GM12878 (cell line): ENCODE measurements around the gene TMSB4X. TPM values are rescaled to one million over a fixed set of nuclear protein-coding genes. Genes with fewer than 3 reads are reported as not detected.
A peak's percentile ranks its signal among the peaks of the same experiment; 100 is the strongest.

Experiments used
- ASH2L ChIP-seq: fragments of 300-600, 200-600 bp; sonication (generic); IDR thresholded peaks from 2 replicates; pipeline ENCODE4 v1.6.1; 2017; ENCODE audit warnings: low read depth, mild to moderate bottlenecking, borderline replicate concordance
- ATF2 ChIP-seq: IDR thresholded peaks from 2 replicates; pipeline ENCODE4 v1.6.1; 2012; ENCODE audit warnings: low read length, inconsistent platforms
- CHD1 ChIP-seq: IDR thresholded peaks from 2 replicates; pipeline ENCODE4 v1.6.1; 2012; ENCODE audit warnings: low read depth, low read length, improper control_type of control experiment
- CHD2 ChIP-seq: IDR thresholded peaks from 2 replicates; pipeline ENCODE4 v1.6.1; 2011; ENCODE audit warnings: low read depth, low read length, improper control_type of control experiment, borderline replicate concordance
- CUX1 ChIP-seq: IDR thresholded peaks from 2 replicates; pipeline ENCODE4 v1.6.1; 2012; ENCODE audit warnings: improper control_type of control experiment, low read depth, low read length; ENCODE audit not compliant: insufficient replicate concordance
- HDAC6 ChIP-seq: fragments of 200-600 bp; sonication (generic); IDR thresholded peaks from one replicate; pipeline ENCODE4 v1.8.0; 2017; ENCODE audit warnings: antibody characterized with exemption; ENCODE audit not compliant: unreplicated experiment
- NFYB ChIP-seq: IDR thresholded peaks from 2 replicates; pipeline ENCODE4 v1.6.1; 2011; ENCODE audit warnings: low read depth, mild to moderate bottlenecking, low read length, improper control_type of control experiment, moderate library complexity; ENCODE audit not compliant: insufficient read depth
- POLR2A ChIP-seq: IDR thresholded peaks from 2 replicates; pipeline ENCODE4 v1.6.1; 2011; ENCODE audit warnings: low read depth, mild to moderate bottlenecking, low read length
- RCOR1 ChIP-seq: conservative IDR thresholded peaks from 2 replicates; pipeline ENCODE4 v1.6.1; 2012; ENCODE audit warnings: low read depth, low read length, improper control_type of control experiment
- SKIL ChIP-seq: fragments of 450-650 bp; IDR thresholded peaks from 2 replicates; pipeline ENCODE4 v1.6.1; 2017; ENCODE audit warnings: mild to moderate bottlenecking, low read depth, inconsistent platforms; ENCODE audit not compliant: poor library complexity, severe bottlenecking
- SMAD1 ChIP-seq: fragments of 450-650 bp; IDR thresholded peaks from 2 replicates; pipeline ENCODE4 v1.6.1; 2018; ENCODE audit warnings: mild to moderate bottlenecking, low read depth; ENCODE audit not compliant: partially characterized antibody
- SMC3 ChIP-seq: IDR thresholded peaks from 2 replicates; pipeline ENCODE4 v1.6.1; 2011; ENCODE audit warnings: low read length, improper control_type of control experiment, borderline replicate concordance
- SUZ12 ChIP-seq: fragments of 200-600 bp; sonication (generic); IDR thresholded peaks from one replicate; pipeline ENCODE4 v1.6.1; 2018; ENCODE audit warnings: antibody characterized with exemption, mild to moderate bottlenecking; ENCODE audit not compliant: unreplicated experiment
- TBL1XR1 ChIP-seq: IDR thresholded peaks from 2 replicates; pipeline ENCODE4 v1.6.1; 2012; ENCODE audit warnings: low read depth, low read length, improper control_type of control experiment
- USF2 ChIP-seq: IDR thresholded peaks from 2 replicates; pipeline ENCODE4 v1.6.1; 2011; ENCODE audit warnings: low read depth, low read length, improper control_type of control experiment, borderline replicate concordance
- YY1 ChIP-seq: IDR thresholded peaks from 2 replicates; pipeline ENCODE4 v1.6.1; 2011; ENCODE audit warnings: low read depth, mild to moderate bottlenecking, low read length
- polyA plus RNA-seq, 11 experiments: library from polyadenylated mRNA; depleted of rRNA in 4 of 11; unstranded in 6 of 11; stranded (reverse) in 5 of 11; fragments of >200 nt; fragmentation: Nextera tagmentation in 4 of 11; fragmentation: Illumina TruSeq in 1 of 11; extraction: Ambion mirVana in 4 of 11; extraction: Trizol in 1 of 11; gene quantifications; 1 replicate in 1 of 11; 2 replicates in 10 of 11; pipeline versions ENCODE4 v1.2.1 to v1.2.3, GENCODE V29; 2011 to 2016; ENCODE audit warnings: inconsistent platforms in 2 of 11, missing spikeins in 2 of 11, low read depth in 1 of 11
- total RNA-seq, 4 experiments: library from RNA; depleted of rRNA in 3 of 4; stranded (reverse); fragments of >200 nt in 3 of 4; fragmentation: Illumina TruSeq in 1 of 4; extraction: Trizol in 1 of 4; gene quantifications; 2 replicates each; pipeline versions ENCODE4 v1.2.1 to v1.2.3, GENCODE V29; 2013 to 2021
- TF ChIP-seq, protein P1 (sequence below): fragments of 450-650 bp; conservative IDR thresholded peaks from 2 replicates; pipeline ENCODE4 v1.6.1; 2017; ENCODE audit warnings: mild to moderate bottlenecking, moderate library complexity

Gene TMSB4X
- total and polyA plus RNA-seq, 10 of the 15 experiments (the other 5 are each of a cell fraction or from before 2014, with no cell fraction given), result 13,924 to 37,234 (median 23,705) TPM

GRCh38 chrX:12955882-12956703, 18.8 kb upstream of the TMSB4X start (continued):
- TF ChIP-seq ASH2L, result 0 out of 2 replicates have a peak, but pooled peaks have one; percentile 21
- no peak for TF ChIP-seq SMC3
- no peak for TF ChIP-seq SUZ12
- peak; percentile 30 for TF ChIP-seq POLR2A
- no peak for TF ChIP-seq RCOR1
- no peak for TF ChIP-seq HDAC6
- TF ChIP-seq, protein P1, sequence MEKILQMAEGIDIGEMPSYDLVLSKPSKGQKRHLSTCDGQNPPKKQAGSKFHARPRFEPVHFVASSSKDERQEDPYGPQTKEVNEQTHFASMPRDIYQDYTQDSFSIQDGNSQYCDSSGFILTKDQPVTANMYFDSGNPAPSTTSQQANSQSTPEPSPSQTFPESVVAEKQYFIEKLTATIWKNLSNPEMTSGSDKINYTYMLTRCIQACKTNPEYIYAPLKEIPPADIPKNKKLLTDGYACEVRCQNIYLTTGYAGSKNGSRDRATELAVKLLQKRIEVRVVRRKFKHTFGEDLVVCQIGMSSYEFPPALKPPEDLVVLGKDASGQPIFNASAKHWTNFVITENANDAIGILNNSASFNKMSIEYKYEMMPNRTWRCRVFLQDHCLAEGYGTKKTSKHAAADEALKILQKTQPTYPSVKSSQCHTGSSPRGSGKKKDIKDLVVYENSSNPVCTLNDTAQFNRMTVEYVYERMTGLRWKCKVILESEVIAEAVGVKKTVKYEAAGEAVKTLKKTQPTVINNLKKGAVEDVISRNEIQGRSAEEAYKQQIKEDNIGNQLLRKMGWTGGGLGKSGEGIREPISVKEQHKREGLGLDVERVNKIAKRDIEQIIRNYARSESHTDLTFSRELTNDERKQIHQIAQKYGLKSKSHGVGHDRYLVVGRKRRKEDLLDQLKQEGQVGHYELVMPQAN, result 0 out of 2 replicates have a peak, but pooled peaks have one; percentile 28
- no peak for TF ChIP-seq NFYB
- peak; percentile 68 for TF ChIP-seq SKIL
- 0 out of 2 replicates have a peak, but pooled peaks have one; percentile 63 for TF ChIP-seq TBL1XR1
- TF ChIP-seq USF2, result no peak
- no peak for TF ChIP-seq CHD1
- TF ChIP-seq CHD2, result 0 out of 2 replicates have a peak, but pooled peaks have one; percentile 29
- peak; percentile 61 for TF ChIP-seq SMAD1
- no peak for TF ChIP-seq ATF2
- peak; percentile 13 for TF ChIP-seq CUX1
- peak; percentile 17; the same call in 1 of the 2 replicates for TF ChIP-seq YY1
